PC-9 (cell line): ENCODE results near the gene GCHFR. TPM values are rescaled to one million over a fixed set of nuclear protein-coding genes. Genes with fewer than 3 reads are reported as not detected.

Experiments used
- BruUV-seq: library from RNA; stranded (reverse); fragments of 400-500 nt; replicated peaks from 2 replicates; lab custom pipeline; 2021; lab: Mats Ljungman, UMichigan
- CTCF ChIA-PET: fragments of 300-600 bp; sonication (Branson Sonifier 250); formaldehyde crosslinking; loops from one replicate; lab custom pipeline; 2022; ENCODE audit warnings: antibody characterized with exemption; lab: Charles Lee
- POLR2A ChIA-PET: fragments of 300-600 bp; sonication (Branson Sonifier 250); formaldehyde crosslinking; loops from one replicate; lab custom pipeline; 2022; ENCODE audit warnings: antibody characterized with exemption; ENCODE audit not compliant: unreplicated experiment; lab: Charles Lee
- DNase-seq, 2 experiments: peaks; one replicate each; pipeline versions ENCODE4 v3.0.0 to v3.0.0-alpha.2; 2015 to 2022; ENCODE audit warnings: mixed read lengths in 1 of 2
- H2AFZ ChIP-seq: fragments of 200-600 bp; sonication (generic); 2 replicates; pipeline ENCODE4 v1.8.1; 2017; ENCODE audit warnings: antibody characterized with exemption
- H3F3A ChIP-seq: fragments of 200-600 bp; sonication (generic); 2 replicates; pipeline ENCODE4 v1.8.1; 2017; ENCODE audit warnings: antibody characterized with exemption, mild to moderate bottlenecking, low read depth; ENCODE audit not compliant: insufficient read depth
- H3K27ac ChIP-seq: fragments of 200-600 bp; sonication (generic); 2 replicates; pipeline ENCODE4 v1.6.1; 2016; ENCODE audit warnings: mixed run types
- H3K27me3 ChIP-seq: fragments of 200-600 bp; sonication (generic); 2 replicates; pipeline ENCODE4 v1.6.1; 2016; ENCODE audit warnings: low read depth, mixed run types; ENCODE audit not compliant: insufficient read depth
- H3K36me3 ChIP-seq: fragments of 200-600 bp; sonication (generic); 2 replicates; pipeline ENCODE4 v1.6.1; 2016; ENCODE audit warnings: low read depth, mixed run types
- H3K4me1 ChIP-seq: fragments of 200-600 bp; sonication (generic); replicated peaks from 2 replicates; pipeline ENCODE4 v1.6.1; 2016; ENCODE audit warnings: mixed run types; ENCODE audit not compliant: insufficient read depth
- H3K4me2 ChIP-seq: fragments of 200-600 bp; sonication (generic); 2 replicates; pipeline ENCODE4 v1.6.1; 2017; ENCODE audit warnings: mixed run types
- H3K4me3 ChIP-seq: fragments of 200-600 bp; sonication (generic); 2 replicates; pipeline ENCODE4 v1.6.1; 2016; ENCODE audit warnings: mixed run types
- H3K79me2 ChIP-seq: fragments of 200-600 bp; sonication (generic); 2 replicates; pipeline ENCODE4 v1.6.1; 2017; ENCODE audit warnings: low read depth, mixed run types
- H3K9me2 ChIP-seq: fragments of 200-600 bp; sonication (generic); 2 replicates; pipeline ENCODE4 v1.8.1; 2017; ENCODE audit warnings: mild to moderate bottlenecking; ENCODE audit not compliant: insufficient read depth
- H3K9me3 ChIP-seq: fragments of 200-600 bp; sonication (generic); 2 replicates; pipeline ENCODE4 v1.8.1; 2016; ENCODE audit warnings: low read depth; ENCODE audit not compliant: insufficient read depth
- H4K20me1 ChIP-seq: fragments of 200-600 bp; sonication (generic); 2 replicates; pipeline ENCODE4 v1.8.1; 2017; ENCODE audit not compliant: insufficient read depth
- CTCF ChIP-seq: fragments of 200-600 bp; sonication (generic); conservative IDR thresholded peaks from 2 replicates; pipeline ENCODE4 v1.6.1; 2017; ENCODE audit warnings: mixed run types, antibody characterized with exemption, mild to moderate bottlenecking, moderate library complexity
- EZH2 ChIP-seq: fragments of 200-600 bp; sonication (generic); IDR thresholded peaks from 2 replicates; pipeline ENCODE4 v1.8.0; 2017; ENCODE audit warnings: antibody characterized with exemption, low read depth
- intact Hi-C: fragments of 100-400 bp; cut with micrococcal nuclease; formaldehyde crosslinking; loops from one replicate; pipeline ENCODE4 v1.10.0; 2022; ENCODE audit not compliant: unreplicated experiment
- total RNA-seq: library from RNA; stranded (reverse); gene quantifications from 2 replicates; pipeline ENCODE4 v1.2.3, GENCODE V29; 2021

Gene GCHFR
- total RNA-seq, 1 experiment from 2014 or later: 1.5 TPM

GRCh38 chr15:40766906-40767837 lies 3.3 kb downstream of the GCHFR start:
- Histone ChIP-seq H3K9me2 (no peaks in the 10 kb centered on the region), H2AFZ (no peak overlapping the region), H3K4me2 (no peak overlapping the region), H3K79me2 (no peaks in the 10 kb centered on the region), H3K9me3 (no peaks in the 10 kb centered on the region), H4K20me1 (no peaks in the 10 kb centered on the region), H3F3A (peaks cover 47% of the 10 kb centered on the region), H3K36me3 (no peaks in the 10 kb centered on the region), H3K27me3 (no peaks in the 10 kb centered on the region), H3K4me3 (no peak overlapping the region), H3K4me1 (peaks cover 58% of the 10 kb centered on the region), H3K27ac (no peak overlapping the region)
- TF ChIP-seq CTCF: no peak
- TF ChIP-seq EZH2: no peak
- ChIA-PET POLR2A (interaction anchor here (0.5 to 0.7 kb wide), 6 partner anchors 20 to 113 kb away, joined by 3 to 11 read pairs (median 4); no protein-coding TSS in a partner anchor), CTCF (interaction anchor here (0.5 to 1.1 kb wide), 4 partner anchors 18 to 139 kb away, joined by 3 to 8 read pairs (median 4); no protein-coding TSS in a partner anchor)
- intact Hi-C loops: no loop called here
- no TSS peak for BruUV-seq
- peak in 1 of 2 experiments; percentile 59 for DNase-seq

DNA sequence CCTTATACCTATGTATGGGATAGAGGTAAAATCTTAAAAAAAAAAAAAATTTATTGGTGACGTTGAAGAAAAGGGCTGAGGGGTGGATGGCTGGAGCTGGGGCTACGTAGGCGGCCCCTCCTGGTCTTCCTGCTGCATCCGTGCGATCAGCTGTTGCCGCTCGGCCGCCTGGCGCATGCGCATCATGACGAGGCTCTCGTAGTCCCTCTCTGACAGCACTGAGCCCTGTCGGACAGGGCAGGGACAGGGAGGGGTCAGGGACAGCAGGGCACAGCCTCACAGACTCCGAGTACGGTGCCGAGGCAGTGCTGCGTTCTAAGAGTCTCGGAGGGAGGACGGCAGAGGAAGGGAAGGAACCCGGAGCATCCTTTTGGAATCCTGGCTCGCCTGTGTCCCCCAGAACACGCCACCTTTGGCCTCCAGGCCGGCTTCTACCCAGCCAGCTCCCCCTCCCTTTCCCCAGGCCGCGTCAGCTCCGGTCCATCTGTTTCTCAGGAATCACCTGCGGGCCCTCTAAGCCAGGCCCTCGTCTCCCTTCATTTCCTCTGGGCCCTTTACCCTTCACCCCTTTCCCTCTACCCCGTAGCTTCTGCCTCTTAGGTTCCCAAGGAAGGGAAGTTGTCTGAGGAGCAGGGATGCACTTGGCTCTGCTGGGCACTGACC lies 4.1 kb downstream of the GCHFR start:
- Histone ChIP-seq H3K4me2 (peak overlapping the region; percentile 77; the same call in 1 of the 2 replicates), H3K4me3 (no peak overlapping the region), H3F3A (peaks cover 47% of the 10 kb centered on the region), H3K9me2 (no peaks in the 10 kb centered on the region), H3K36me3 (no peaks in the 10 kb centered on the region), H3K4me1 (peaks cover 58% of the 10 kb centered on the region), H4K20me1 (no peaks in the 10 kb centered on the region), H2AFZ (no peak overlapping the region), H3K27ac (peak overlapping the region; percentile 83), H3K79me2 (no peaks in the 10 kb centered on the region), H3K9me3 (no peaks in the 10 kb centered on the region), H3K27me3 (no peaks in the 10 kb centered on the region)
- intact Hi-C loops: no loop called here
- BruUV-seq: no TSS peak
- no peak for TF ChIP-seq CTCF
- no peak for TF ChIP-seq EZH2
- DNase-seq: no peak
- POLR2A ChIA-PET: no interaction called here
- CTCF ChIA-PET: no interaction called here

DNA sequence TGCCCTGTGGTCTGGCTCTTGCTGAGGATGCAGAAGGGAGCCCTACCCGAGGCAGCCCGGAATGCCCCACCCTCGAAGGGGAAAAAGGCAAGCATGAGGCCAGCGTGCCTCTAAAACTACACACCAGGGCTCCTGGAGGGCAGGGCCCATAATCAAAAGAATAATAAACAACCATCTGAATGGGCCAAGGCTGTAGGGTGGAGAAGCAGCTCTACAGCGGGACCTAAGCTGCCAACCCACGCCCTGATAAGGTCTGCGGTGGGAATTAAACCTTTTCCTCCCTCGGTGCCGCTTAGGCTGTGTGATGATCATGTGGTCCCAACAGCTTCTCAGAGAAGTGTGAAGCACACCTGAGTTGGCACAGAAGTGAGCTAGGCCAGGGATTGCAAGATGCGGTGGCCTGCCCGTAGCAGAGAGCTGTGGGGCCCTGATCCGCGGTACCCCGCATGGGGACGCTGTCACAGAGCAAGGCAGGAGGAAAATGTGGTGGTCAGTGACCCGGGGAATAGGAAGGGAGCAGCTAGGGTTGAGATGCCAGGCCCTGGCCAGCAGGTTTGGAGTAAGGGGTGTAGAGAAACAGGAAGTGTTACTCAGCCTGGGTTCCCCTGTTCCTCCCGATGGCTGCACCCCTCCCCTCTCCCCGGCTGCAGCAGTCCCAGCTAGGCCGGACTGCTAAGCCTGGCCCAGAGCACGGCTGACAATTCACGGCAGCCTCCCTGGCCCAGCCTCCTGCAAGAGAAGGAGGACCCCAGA lies 4.8 kb downstream of the GCHFR start:
- POLR2A ChIA-PET: interaction anchor here (0.6 kb wide), 1 partner anchor 85 kb away, joined by 4 read pairs; no protein-coding TSS in a partner anchor
- H3K27me3 ChIP-seq: no peaks in the 10 kb centered on the region
- peak overlapping the region; percentile 41; the same call in 1 of the 2 replicates for H3K4me3 ChIP-seq
- no peaks in the 10 kb centered on the region for H3K9me3 ChIP-seq
- BruUV-seq: TSS peak; percentile 4
- H3K4me1 ChIP-seq: peaks cover 58% of the 10 kb centered on the region
- no peaks in the 10 kb centered on the region for H3K79me2 ChIP-seq
- H3K36me3 ChIP-seq: no peaks in the 10 kb centered on the region
- peak overlapping the region; percentile 83 for H3K27ac ChIP-seq
- DNase-seq: no peak
- H2AFZ ChIP-seq: no peak overlapping the region
- intact Hi-C loops: loop anchor here (1.0 kb wide), 4 partner anchors 13 to 76 kb away; partner anchors contain the start of genes DNAJC17, RMDN3, SPINT1 and ZFYVE19
- peaks cover 47% of the 10 kb centered on the region for H3F3A ChIP-seq
- H3K9me2 ChIP-seq: no peaks in the 10 kb centered on the region
- CTCF ChIA-PET: interaction anchor here (2.0 kb wide), 1 partner anchor 90 kb away, joined by 6 read pairs; no protein-coding TSS in a partner anchor
- TF ChIP-seq CTCF (no peak), EZH2 (no peak)
- H3K4me2 ChIP-seq: peak overlapping the region; percentile 77
- no peaks in the 10 kb centered on the region for H4K20me1 ChIP-seq
